Stimulated activated CD8-positive, alpha-beta memory T cell treated with anti-CD3 and anti-CD28 coated beads, Interleukin-12 subunit alpha, Interleukin-12 subunit beta, amount 100 ng/mL, for 4 hours (primary cell): ENCODE measurements around the gene ZSWIM6.
A peak's percentile ranks its signal among the peaks of the same experiment; 100 is the strongest.

Experiments used
- DNase-seq: peaks from one replicate; pipeline ENCODE4 v3.0.0-alpha.2; 2020; ENCODE audit warnings: low read depth

The ZSWIM6 gene

DNA sequence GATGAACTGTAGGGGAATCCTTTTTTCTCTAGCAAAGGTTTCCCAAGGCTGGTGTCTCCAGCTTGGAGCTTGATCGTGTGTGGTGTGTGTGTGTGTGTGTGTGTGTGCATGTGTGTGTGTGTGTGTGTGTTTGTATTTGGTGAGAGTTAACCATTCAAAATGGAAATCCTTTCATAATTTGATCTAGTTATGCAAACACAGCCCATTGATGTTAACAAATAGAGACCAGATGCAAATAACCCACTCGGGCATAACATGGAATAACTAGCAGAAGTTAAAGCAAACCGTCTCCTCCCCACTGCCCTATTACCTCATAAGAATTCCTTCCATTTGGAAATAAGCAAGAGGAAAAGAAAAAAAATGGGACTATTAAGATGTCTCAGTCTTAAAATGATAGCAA, 24.9 kb upstream of the ZSWIM6 start:
- DNase-seq: no peak

GRCh38 chr5:61307611-61308010, 24.4 kb upstream of the ZSWIM6 start:
- no peak for DNase-seq

DNA sequence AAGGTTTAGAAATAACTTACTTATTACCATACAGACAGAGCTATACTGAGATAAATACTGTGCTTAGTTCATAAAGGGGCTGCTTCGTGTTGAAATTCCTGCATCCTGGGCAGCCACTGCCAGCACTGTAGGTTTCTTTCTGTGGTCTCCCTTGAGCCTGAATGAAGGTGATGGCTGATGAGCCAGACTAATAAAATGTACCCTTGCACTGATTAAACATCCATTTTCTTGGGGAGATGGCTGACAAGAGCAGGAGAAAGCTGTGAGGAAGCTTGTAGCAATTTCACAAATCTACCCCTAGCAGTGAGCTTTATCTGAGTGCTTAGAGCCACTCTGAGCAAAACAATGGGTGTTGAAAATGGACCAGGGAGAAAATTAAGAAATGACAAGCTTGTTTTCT, 23.3 kb upstream of the ZSWIM6 start:
- no peak for DNase-seq

GRCh38 chr5:61309115-61309514, 22.9 kb upstream of the ZSWIM6 start:
- no peak for DNase-seq

GRCh38 chr5:61311056-61311610, 20.9 kb upstream of the ZSWIM6 start:
- DNase-seq: no peak

DNA sequence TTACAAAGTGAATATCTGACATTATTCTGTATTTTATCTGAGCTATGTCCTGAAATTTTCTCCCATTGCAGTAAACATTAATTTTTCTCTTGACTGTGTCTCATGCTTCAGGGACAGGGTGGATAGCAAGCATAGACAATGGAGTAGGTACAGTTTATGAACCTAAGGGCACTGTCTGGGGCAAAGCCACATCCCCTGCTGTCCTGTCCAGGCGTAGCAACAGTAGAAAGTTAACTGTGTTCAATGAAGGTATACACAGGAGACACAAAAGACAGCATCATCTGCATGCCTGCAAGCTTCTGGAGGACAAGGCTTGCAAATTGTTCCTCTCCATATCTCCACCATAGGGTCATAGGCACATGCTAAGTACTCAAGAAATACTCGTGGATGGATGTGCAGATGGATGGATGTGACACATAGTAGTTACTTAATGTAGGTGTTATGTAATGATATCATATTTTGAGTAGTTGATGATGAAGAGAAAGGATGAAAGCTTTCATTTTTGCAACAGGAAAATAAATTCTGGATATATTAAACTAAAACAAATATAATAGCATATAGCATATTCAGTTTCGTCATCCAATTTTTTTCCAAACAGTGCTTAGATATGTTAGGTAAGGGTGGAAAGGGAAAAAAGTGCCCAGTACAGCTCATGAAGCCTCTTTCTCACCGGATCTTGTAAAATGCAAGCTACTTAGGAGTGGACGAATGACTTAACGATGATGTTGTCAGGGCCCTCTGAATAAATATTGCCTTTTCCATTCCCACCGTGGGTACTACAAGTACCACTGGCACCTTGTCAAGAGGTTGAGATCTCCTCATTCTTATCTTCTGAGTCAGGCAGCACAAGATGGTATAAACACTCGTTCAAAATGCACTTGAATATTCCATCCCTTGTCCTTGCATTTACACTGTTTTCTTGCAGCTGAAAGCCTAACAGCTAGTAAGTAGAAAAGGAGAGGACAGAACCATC, 19.9 kb upstream of the ZSWIM6 start:
- no peak for DNase-seq

DNA sequence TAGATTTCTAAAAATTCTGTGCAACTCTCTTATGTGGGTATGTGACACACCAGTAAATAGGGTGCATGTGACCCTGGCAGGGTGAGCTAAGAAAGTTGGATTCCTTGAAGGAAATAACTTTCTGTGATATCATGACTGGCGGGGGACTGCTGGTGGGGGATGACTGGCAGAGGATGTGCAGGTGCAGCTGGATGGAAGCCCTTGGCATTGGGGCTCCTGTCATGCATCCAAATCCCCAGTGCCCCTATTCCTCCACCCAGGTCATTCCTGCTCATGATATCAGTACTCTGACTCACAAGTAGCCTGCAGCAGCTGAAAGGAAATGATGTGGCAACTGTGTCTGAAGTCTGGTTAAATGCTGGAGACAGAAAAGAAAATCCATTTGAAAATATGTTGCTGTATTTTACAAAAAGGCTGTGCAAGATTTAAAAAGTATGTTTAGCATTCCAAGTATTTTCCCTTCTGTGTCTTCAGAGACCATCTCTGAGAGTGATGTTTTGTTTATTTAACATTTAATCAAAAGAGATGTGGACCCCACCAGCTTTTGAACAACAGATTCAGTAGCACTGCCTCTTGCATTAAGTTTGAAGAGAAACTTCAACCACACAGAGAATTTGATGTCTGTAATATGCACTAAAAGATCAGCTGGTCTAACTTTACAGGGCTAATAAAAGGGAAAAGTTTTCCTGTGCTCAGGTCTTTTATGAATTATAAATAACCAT, 17.9 kb upstream of the ZSWIM6 start:
- DNase-seq: no peak

DNA sequence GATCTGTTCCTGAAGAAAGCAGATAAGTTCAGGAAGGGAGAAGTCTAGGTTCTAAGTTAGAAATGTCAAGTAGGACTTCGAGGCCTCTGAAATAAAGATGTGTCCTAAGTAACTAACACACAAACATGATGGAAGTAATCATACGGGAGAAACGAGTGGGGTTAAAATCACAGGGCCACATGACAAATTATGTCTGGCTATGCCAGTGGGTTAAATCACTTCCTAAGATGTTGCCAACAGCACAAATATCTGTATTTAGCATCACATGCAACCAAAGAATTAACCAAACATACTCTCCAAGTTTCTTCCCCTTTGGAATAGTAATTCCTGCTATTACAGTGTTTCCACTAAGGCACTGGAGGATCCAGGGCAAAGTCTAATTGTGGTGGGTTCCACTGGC, 13.7 kb upstream of the ZSWIM6 start:
- no peak for DNase-seq

GRCh38 chr5:61319388-61320146, 12.5 kb upstream of the ZSWIM6 start:
- DNase-seq: no peak

- no peak for DNase-seq
Observed at GRCh38 chr5:61320860-61321259, 11.2 kb upstream of the ZSWIM6 start.

GRCh38 chr5:61321669-61322068, 10.4 kb upstream of the ZSWIM6 start:
- DNase-seq: no peak

DNA sequence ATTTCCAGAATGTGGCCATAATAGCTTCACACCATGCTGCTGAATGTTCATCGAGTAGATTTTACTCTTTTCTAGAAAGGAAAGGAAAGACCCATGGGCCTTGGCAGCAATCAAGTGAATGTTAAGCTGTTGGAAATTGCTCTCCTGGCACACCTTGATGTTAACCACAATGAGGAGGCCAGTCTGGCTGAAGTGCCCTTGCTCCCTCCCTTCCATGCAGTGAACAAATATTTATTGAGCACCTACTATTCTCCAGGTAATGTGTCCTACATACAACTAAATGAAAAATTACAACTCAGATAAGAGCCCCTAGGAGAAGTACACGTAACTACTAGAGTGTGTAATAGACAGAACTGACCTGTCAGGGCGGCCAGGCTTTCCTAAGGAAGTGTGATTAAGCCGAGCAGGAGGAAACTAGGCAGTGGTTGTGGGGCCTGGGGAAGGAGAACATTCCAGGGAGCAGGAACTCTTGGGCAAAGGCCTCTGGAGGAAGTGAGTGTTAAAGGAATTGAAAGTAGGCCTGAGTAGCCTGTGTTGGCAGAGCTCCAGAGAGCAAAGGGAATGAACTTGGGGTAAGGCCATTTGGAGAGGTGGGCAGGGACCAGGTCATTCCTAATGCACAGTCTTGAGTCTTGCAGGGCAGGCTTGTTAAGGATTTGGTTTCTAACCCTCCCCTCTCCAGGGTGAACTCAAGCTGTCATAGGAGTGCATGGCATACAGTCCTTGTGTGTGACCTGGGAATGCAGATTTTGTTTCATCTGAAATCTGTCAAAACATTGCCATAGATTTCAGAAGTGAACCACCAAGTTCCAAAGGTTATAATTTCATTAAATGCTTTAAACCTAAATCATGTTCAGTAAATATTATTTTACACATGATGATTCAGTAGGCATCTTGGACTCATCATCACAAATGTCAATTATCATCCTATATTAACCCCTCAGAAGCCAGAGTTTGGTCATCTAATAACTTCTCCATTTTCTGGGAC, 9.0 kb upstream of the ZSWIM6 start:
- no peak for DNase-seq

DNA sequence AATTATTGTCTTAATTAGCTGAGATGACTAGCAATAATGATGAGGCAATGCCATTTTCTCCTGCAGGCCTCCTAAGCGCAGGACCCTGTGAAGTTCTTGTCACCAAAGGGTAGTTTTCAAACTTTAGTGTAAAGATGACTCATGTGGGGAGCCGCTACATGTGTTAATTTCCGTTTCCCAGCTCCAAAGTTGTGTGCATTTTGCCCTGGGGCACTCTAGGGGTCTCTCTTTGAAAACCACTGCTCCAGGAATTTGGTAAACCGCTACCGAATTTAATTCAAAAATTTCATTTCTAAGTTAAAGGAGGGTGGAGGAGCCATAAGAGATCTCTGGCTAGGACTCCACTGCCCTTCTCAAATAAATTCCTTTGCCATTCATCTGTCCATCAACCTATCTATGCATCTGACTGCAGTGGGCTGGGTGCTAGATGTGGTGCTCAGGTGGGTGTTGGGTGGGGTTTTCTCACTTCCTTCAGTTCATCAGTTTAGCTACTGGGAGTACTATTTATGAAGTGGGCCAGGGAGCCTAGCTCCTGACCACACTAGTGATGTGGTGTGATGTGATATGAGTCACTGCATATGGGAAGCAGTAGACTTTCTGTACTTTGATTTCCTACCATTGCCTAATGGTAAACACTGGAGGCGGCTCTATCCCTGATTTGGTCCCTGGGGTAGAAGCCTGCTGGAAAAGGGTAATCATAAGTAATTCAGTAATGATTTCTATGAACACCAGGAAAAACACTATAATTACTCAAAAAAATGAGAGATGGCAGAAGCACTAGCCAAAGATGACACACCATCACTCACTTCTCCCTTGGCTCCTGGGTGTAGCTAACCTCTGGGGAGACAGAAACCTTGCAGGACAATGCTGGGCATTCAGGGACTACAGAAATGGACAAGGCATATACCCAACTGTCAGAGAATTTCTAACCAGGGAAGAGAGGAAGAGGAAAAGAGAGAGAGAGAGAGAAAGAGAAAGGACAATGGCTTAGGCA, 4.0 kb upstream of the ZSWIM6 start:
- no peak for DNase-seq

DNA sequence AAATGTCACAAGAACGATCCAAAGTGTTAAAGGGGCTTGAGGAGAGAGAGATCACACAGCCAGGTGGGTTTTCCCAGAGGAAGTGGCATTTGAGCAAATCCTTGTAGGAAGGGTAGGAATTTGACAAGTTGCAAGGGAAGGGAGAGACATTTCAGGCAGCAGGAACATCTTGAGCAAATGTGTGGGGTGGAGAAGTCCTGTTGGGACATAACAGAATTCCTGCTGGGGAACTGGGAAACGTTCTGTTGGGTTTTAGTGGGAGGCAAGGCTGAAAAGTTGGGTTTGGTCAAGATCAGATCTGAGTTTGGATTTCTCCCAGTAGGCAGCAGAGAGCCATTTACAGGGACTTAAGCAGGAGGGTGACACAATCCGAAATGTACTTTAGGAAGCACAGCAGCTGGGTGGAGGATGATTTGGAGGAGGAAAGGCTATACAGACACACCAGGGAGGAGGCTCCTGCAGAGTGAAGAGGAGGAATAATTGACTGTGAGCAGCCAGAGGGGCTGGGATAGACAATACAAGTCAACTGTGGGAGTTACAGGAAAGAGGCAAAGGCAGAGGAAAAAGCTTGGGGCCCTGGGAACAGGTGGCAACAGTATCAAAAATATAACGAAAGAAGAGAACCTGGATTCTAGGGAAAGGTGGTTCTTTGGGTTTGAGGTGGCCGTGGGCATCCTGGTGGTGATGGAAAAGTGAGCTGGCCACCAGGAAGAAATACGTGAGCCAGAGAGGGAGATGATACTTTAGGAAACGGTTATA, 3.1 kb upstream of the ZSWIM6 start:
- no peak for DNase-seq

DNA sequence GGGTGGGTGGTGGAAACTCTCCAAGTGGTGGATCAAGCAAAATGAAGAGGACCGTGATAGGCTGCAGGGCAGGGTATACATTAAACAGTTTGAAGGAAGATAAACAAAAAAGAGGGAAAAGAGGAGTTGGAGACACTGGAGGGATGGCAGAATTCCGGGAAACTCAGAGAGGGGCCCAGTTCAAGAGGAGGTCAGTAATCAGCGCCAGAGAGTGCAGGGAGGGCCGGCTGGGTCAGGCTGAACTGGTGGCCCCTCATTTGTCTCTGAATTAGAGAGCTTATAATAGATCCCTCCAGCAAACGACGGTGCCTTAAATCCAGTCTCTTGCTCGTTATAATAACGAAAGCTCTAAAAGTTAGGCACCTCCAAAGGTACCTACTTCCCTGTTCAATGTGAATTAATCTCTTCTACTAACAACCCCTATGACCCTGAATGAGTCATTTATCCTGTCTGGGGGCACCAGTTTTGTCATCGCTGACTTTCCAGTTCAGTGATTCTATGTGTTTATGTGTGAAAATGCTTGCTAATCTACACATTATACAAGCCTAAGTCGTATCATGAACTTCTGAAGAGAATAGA, 2.4 kb upstream of the ZSWIM6 start:
- no peak for DNase-seq

DNA sequence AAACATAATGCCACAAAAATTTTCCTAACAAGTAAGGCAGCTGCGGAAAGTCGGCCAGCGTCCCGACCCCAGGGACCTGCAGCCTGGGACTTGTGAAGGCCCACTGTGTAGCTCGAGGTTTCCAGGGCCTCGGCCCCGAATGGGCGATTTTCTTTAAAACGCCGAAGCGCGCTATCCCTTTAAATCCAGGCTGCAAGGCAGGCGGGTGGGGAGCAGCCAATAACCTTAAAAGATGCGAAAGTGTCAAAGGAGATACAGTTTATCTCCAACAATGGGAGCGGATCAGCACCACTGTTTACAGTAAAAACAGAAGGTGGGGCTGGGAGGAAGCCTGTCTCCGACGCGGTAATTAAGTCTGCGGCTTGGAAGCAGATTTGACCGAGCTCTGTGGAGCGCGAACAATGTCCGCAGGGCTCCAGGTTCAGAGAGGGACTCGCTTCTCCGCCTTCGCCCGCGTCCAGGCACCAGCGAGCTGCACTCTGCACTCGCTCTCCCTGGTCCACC, 1.7 kb upstream of the ZSWIM6 start:
- DNase-seq: no peak

DNA sequence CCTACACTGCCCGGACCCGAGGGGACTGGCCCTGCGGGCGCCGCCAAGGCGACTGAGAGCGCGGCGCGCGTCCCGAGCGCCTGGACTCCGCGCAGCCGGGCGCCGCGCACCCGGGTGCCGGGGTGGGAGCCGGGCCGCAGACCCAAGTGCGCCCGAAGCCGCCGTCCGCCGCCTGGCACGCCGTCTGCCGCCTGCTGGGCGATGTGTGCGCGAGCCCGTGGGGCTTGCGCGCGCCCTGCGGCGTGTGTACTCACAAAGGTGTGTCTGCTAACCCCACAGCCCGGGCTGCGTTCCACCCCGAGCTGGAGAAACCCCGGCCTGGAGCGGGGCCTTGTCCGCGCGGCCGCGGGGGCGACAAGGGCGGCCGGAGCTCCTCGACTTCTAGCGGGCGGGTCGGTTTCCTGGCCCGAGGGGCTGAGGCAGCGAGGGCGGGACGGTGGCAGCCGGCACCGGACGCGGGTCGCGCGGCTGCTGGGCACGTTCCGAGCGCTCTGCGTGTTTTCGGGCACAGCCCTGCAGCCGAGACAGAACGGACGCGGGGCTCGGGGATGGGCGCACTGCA, 1.1 kb upstream of the ZSWIM6 start:
- peak; percentile 60 for DNase-seq

GRCh38 chr5:61332358-61332749, 296 bp downstream of the ZSWIM6 start:
- no peak for DNase-seq
